CD4-positive, alpha-beta memory T cell (primary cell): ENCODE results near the gene CFAP97D2. TPM values are rescaled to one million over a fixed set of nuclear protein-coding genes. Genes with fewer than 3 reads are reported as not detected.
A peak's percentile ranks its signal among the peaks of the same experiment; 100 is the strongest.

Experiments
- CTCF ChIA-PET: fragments of 350-600 bp; sonication (Branson Sonifier 250); formaldehyde crosslinking; loops from one replicate; lab custom pipeline; 2021; ENCODE audit warnings: inconsistent platforms; ENCODE audit not compliant: partially characterized antibody; lab: Charles Lee
- POLR2A ChIA-PET: fragments of 350-600 bp; sonication (Branson Sonifier 250); formaldehyde crosslinking; loops from one replicate; lab custom pipeline; 2021; ENCODE audit not compliant: partially characterized antibody; lab: Charles Lee
- DNase-seq, 5 donors: peaks; one replicate each; pipeline versions ENCODE4 v3.0.0 to v3.0.0-alpha.2; 2020 to 2022; ENCODE audit warnings: mixed read lengths in 1 of 5
- H3K27ac ChIP-seq: one replicate; pipeline ENCODE4 v1.7.0; 2013; ENCODE audit warnings: low read depth, low read length
- H3K27me3 ChIP-seq: 2 replicates; pipeline ENCODE4 v1.7.0; 2013; ENCODE audit warnings: mild to moderate bottlenecking, low read length, moderate library complexity; ENCODE audit not compliant: insufficient read depth
- H3K36me3 ChIP-seq: 2 replicates; pipeline ENCODE4 v1.7.0; 2013; ENCODE audit warnings: mild to moderate bottlenecking, low read length, moderate library complexity; ENCODE audit not compliant: insufficient read depth
- H3K4me1 ChIP-seq: 2 replicates; pipeline ENCODE4 v1.7.0; 2013; ENCODE audit warnings: mild to moderate bottlenecking, low read length, moderate library complexity; ENCODE audit not compliant: insufficient read depth
- H3K4me3 ChIP-seq, 2 donors: one replicate each; pipeline ENCODE4 v1.7.0; 2013; ENCODE audit warnings: low read length in 2 of 2, mild to moderate bottlenecking in 1 of 2
- H3K9me3 ChIP-seq, 2 donors: one replicate each; pipeline ENCODE4 v1.7.0; 2013; ENCODE audit warnings: low read length in 2 of 2, control low read depth in 1 of 2; ENCODE audit not compliant: control insufficient read depth in 1 of 2
- H3K27ac Mint-ChIP-seq, 7 donors: one replicate each; pipeline ENCODE4 v1.8.0; 2020 to 2021; ENCODE audit warnings: mixed read lengths in 7 of 7, mild to moderate bottlenecking in 6 of 7, inconsistent platforms in 3 of 7, moderate library complexity in 3 of 7
- H3K27me3 Mint-ChIP-seq, 2 donors: one replicate each; pipeline ENCODE4 v1.8.0; 2020 to 2021; ENCODE audit warnings: mixed read lengths in 2 of 2
- H3K36me3 Mint-ChIP-seq, 2 donors: one replicate each; pipeline ENCODE4 v1.8.0; 2020 to 2021; ENCODE audit warnings: mixed read lengths in 2 of 2, inconsistent platforms in 1 of 2, mild to moderate bottlenecking in 1 of 2
- H3K4me1 Mint-ChIP-seq, 4 donors: one replicate each; pipeline ENCODE4 v1.8.0; 2020 to 2021; ENCODE audit warnings: mixed read lengths in 4 of 4, mild to moderate bottlenecking in 1 of 4
- H3K4me3 Mint-ChIP-seq, 8 donors: one replicate each; pipeline ENCODE4 v1.8.0; 2020 to 2021; ENCODE audit warnings: mixed read lengths in 8 of 8, mild to moderate bottlenecking in 7 of 8, moderate library complexity in 6 of 8, inconsistent platforms in 3 of 8
- H3K9me3 Mint-ChIP-seq, 8 donors: one replicate each; pipeline ENCODE4 v1.8.0; 2020 to 2021; ENCODE audit warnings: mixed read lengths in 8 of 8, mild to moderate bottlenecking in 5 of 8, inconsistent platforms in 3 of 8, moderate library complexity in 1 of 8
- intact Hi-C: fragments of 100-400 bp; cut with micrococcal nuclease; formaldehyde crosslinking; loops from one replicate; pipeline ENCODE4 v1.15.1; 2023
- polyA plus RNA-seq, 2 donors: library from polyadenylated mRNA; unstranded; fragments of 300-500 nt; fragmentation: Illumina TruSeq; gene quantifications; one replicate each; pipeline ENCODE4 v1.2.3, GENCODE V29; 2021
- total RNA-seq, 2 experiments: library from RNA; stranded (reverse); gene quantifications; one replicate each; pipeline ENCODE4 v1.2.3, GENCODE V29; 2021

The CFAP97D2 gene
- total RNA-seq (not detected), polyA plus RNA-seq (not detected)

GRCh38 chr13:114179087-114179658, at the start of gene CFAP97D2:
CFAP97D2 (plus strand) TSS chr13:114179257; CDS start chr13:114179331, 74 bp downstream.
- no peak within 1 kb of the TSS for H3K4me3 ChIP-seq
- Mint-ChIP-seq H3K9me3 (peaks cover 0 to 6% (median 3%) of the 10 kb centered on the region in 8 donors), H3K4me3 (no peak within 1 kb of the TSS), H3K27ac (peak within 1 kb of the TSS in 3 of 7 donors; percentile 9 to 62 (median 42)), H3K4me1 (peaks cover 26 to 63% (median 41%) of the 10 kb centered on the region in 4 donors), H3K36me3 (peaks cover 5 to 6% of the 10 kb centered on the region in 2 donors), H3K27me3 (peaks cover 0 to 4% of the 10 kb centered on the region in 2 donors)
- no peak for DNase-seq
- POLR2A ChIA-PET, result interaction anchor here (0.9 to 1.4 kb wide), 3 partner anchors 12 to 50 kb away, joined by 3 to 5 read pairs (median 3); no protein-coding TSS in a partner anchor
- CTCF ChIA-PET, result no interaction called here
- H3K4me1 ChIP-seq, result peaks cover 43% of the 10 kb centered on the region
- H3K36me3 ChIP-seq, result no peaks in the 10 kb centered on the region
- peaks cover 0 to under 1% of the 10 kb centered on the region in 2 donors for H3K9me3 ChIP-seq
- intact Hi-C loops, result no loop called here
- H3K27ac ChIP-seq, result no peak within 1 kb of the TSS
- H3K27me3 ChIP-seq, result no peaks in the 10 kb centered on the region

GRCh38 chr13:114129649-114130062, 49.4 kb upstream of the CFAP97D2 start:
- peak in 1 of 5 donors; percentile 73 for DNase-seq
- Mint-ChIP-seq H3K36me3 (peaks cover 42 to 51% of the 10 kb centered on the region in 2 donors), H3K4me1 (peaks cover 44 to 75% (median 65%) of the 10 kb centered on the region in 4 donors), H3K4me3 (peak overlapping the region; percentile 67 to 100 (median 100)), H3K9me3 (peaks cover 0 to 4% (median 0%) of the 10 kb centered on the region in 8 donors), H3K27ac (peak overlapping the region; percentile 87 to 100 (median 95)), H3K27me3 (no peaks in the 10 kb centered on the region)
- Histone ChIP-seq H3K36me3 (peaks cover 7% of the 10 kb centered on the region), H3K9me3 (no peaks in the 10 kb centered on the region), H3K4me1 (peaks cover 65% of the 10 kb centered on the region), H3K4me3 (peak overlapping the region; percentile 92 to 93), H3K27me3 (no peaks in the 10 kb centered on the region), H3K27ac (peak overlapping the region; percentile 74)
- POLR2A ChIA-PET, result interaction anchor here (0.6 to 9.5 kb wide), 12 partner anchors 11 to 96 kb away, joined by 3 to 170 read pairs (median 21); partner anchors contain the start of gene CFAP97D2
- CTCF ChIA-PET, result interaction anchor here (1.0 to 5.3 kb wide), 7 partner anchors 11 to 96 kb away, joined by 3 to 32 read pairs (median 8); no protein-coding TSS in a partner anchor
- intact Hi-C loops, result loop anchor here (1.0 to 5.0 kb wide), 6 partner anchors 13 to 312 kb away; no protein-coding TSS in a partner anchor

GRCh38 chr13:114130131-114130836, 48.8 kb upstream of the CFAP97D2 start:
- Histone ChIP-seq H3K4me1 (peaks cover 65% of the 10 kb centered on the region), H3K36me3 (peaks cover 4% of the 10 kb centered on the region), H3K9me3 (no peaks in the 10 kb centered on the region), H3K27ac (peak overlapping the region; percentile 74), H3K4me3 (peak overlapping the region; percentile 92 to 93), H3K27me3 (no peaks in the 10 kb centered on the region)
- POLR2A ChIA-PET, result interaction anchor here (1.0 to 9.5 kb wide), 20 partner anchors 9 to 100 kb away, joined by 3 to 170 read pairs (median 8); no protein-coding TSS in a partner anchor
- peaks cover 0 to 4% (median 0%) of the 10 kb centered on the region in 8 donors for H3K9me3 Mint-ChIP-seq
- H3K27ac Mint-ChIP-seq, result peak overlapping the region; percentile 87 to 100 (median 98)
- CTCF ChIA-PET, result interaction anchor here (1.0 to 2.3 kb wide), 7 partner anchors 10 to 92 kb away, joined by 3 to 11 read pairs (median 4); no protein-coding TSS in a partner anchor
- peak overlapping the region; percentile 67 to 100 (median 100) for H3K4me3 Mint-ChIP-seq
- no peaks in the 10 kb centered on the region for H3K27me3 Mint-ChIP-seq
- intact Hi-C loops, result loop anchor here (5.0 kb wide), 1 partner anchor 313 kb away; no protein-coding TSS in a partner anchor
- peaks cover 41 to 75% (median 65%) of the 10 kb centered on the region in 4 donors for H3K4me1 Mint-ChIP-seq
- DNase-seq, result no peak
- peaks cover 36 to 45% of the 10 kb centered on the region in 2 donors for H3K36me3 Mint-ChIP-seq

GRCh38 chr13:114130837-114131582, 48.0 kb upstream of the CFAP97D2 start:
- H3K36me3 Mint-ChIP-seq, result peaks cover 35 to 45% of the 10 kb centered on the region in 2 donors
- peaks cover 4% of the 10 kb centered on the region for H3K36me3 ChIP-seq
- CTCF ChIA-PET, result interaction anchor here (0.8 to 2.3 kb wide), 11 partner anchors 9 to 106 kb away, joined by 3 to 11 read pairs (median 3); no protein-coding TSS in a partner anchor
- H3K27ac ChIP-seq, result peak overlapping the region; percentile 74
- DNase-seq, result peak; percentile 79 to 84 (median 81)
- peak overlapping the region; percentile 92 to 93 for H3K4me3 ChIP-seq
- H3K9me3 Mint-ChIP-seq, result peaks cover 0 to 4% (median 0%) of the 10 kb centered on the region in 8 donors
- POLR2A ChIA-PET, result interaction anchor here (0.6 to 9.5 kb wide), 27 partner anchors 9 to 115 kb away, joined by 3 to 170 read pairs (median 7); no protein-coding TSS in a partner anchor
- H3K4me3 Mint-ChIP-seq, result peak overlapping the region; percentile 67 to 100 (median 100)
- H3K4me1 Mint-ChIP-seq, result peaks cover 42 to 77% (median 67%) of the 10 kb centered on the region in 4 donors
- H3K9me3 ChIP-seq, result no peaks in the 10 kb centered on the region
- H3K27ac Mint-ChIP-seq, result peak overlapping the region; percentile 87 to 100 (median 98)
- intact Hi-C loops, result loop anchor here (1.0 to 5.0 kb wide), 2 partner anchors 95 to 314 kb away; no protein-coding TSS in a partner anchor
- peaks cover 60% of the 10 kb centered on the region for H3K4me1 ChIP-seq
- H3K27me3 ChIP-seq, result no peaks in the 10 kb centered on the region
- H3K27me3 Mint-ChIP-seq, result no peaks in the 10 kb centered on the region

- H3K27me3 Mint-ChIP-seq, result no peaks in the 10 kb centered on the region
- Histone ChIP-seq H3K27me3 (no peaks in the 10 kb centered on the region), H3K4me1 (peaks cover 52% of the 10 kb centered on the region), H3K27ac (peak overlapping the region; percentile 74), H3K4me3 (peak overlapping the region; percentile 92 to 93), H3K36me3 (peaks cover 4% of the 10 kb centered on the region), H3K9me3 (no peaks in the 10 kb centered on the region)
- H3K36me3 Mint-ChIP-seq, result peaks cover 27 to 37% of the 10 kb centered on the region in 2 donors
- peaks cover 39 to 74% (median 63%) of the 10 kb centered on the region in 4 donors for H3K4me1 Mint-ChIP-seq
- intact Hi-C loops, result loop anchor here (1.0 to 5.0 kb wide), 2 partner anchors 94 to 314 kb away; no protein-coding TSS in a partner anchor
- POLR2A ChIA-PET, result interaction anchor here (0.6 to 9.5 kb wide), 27 partner anchors 9 to 116 kb away, joined by 3 to 170 read pairs (median 7); no protein-coding TSS in a partner anchor
- CTCF ChIA-PET, result interaction anchor here (0.8 to 1.7 kb wide), 9 partner anchors 13 to 105 kb away, joined by 3 to 11 read pairs (median 3); no protein-coding TSS in a partner anchor
- peak overlapping the region; percentile 87 to 100 (median 98) for H3K27ac Mint-ChIP-seq
- H3K4me3 Mint-ChIP-seq, result peak overlapping the region; percentile 67 to 100 (median 100)
- peak in 4 of 5 donors; percentile 39 to 68 (median 52) for DNase-seq
- peaks cover 0 to 4% (median 0%) of the 10 kb centered on the region in 8 donors for H3K9me3 Mint-ChIP-seq
These were observed 47.3 kb upstream of the CFAP97D2 start for GRCh38 chr13:114131583-114132418.
